Ishikawa (cell line): ENCODE data around the gene ADAMTS15.

ENCODE experiments used
- CEBPB ChIP-seq: IDR thresholded peaks from 2 replicates; pipeline ENCODE4 v1.6.1; 2012
- CREB1 ChIP-seq: IDR thresholded peaks from 2 replicates; pipeline ENCODE4 v1.6.1; 2012; ENCODE audit warnings: low read depth
- EGR1 ChIP-seq: IDR thresholded peaks from 2 replicates; pipeline ENCODE4 v1.6.1; 2012
- EP300 ChIP-seq: IDR thresholded peaks from 2 replicates; pipeline ENCODE4 v1.6.1; 2012; ENCODE audit warnings: borderline replicate concordance
- FOXM1 ChIP-seq: IDR thresholded peaks from 2 replicates; pipeline ENCODE4 v1.6.1; 2012; ENCODE audit warnings: low read depth, borderline replicate concordance
- MAX ChIP-seq: IDR thresholded peaks from 2 replicates; pipeline ENCODE4 v1.6.1; 2012
- NFIC ChIP-seq: IDR thresholded peaks from 2 replicates; pipeline ENCODE4 v1.6.1; 2012
- RAD21 ChIP-seq: IDR thresholded peaks from 2 replicates; pipeline ENCODE4 v1.6.1; 2012; ENCODE audit warnings: low read depth
- REST ChIP-seq: IDR thresholded peaks from 2 replicates; pipeline ENCODE4 v1.6.1; 2012; ENCODE audit warnings: low read depth, mild to moderate bottlenecking
- TAF1 ChIP-seq: IDR thresholded peaks from 2 replicates; pipeline ENCODE4 v1.6.1; 2012; ENCODE audit warnings: low read depth, mild to moderate bottlenecking
- TCF12 ChIP-seq: IDR thresholded peaks from 2 replicates; pipeline ENCODE4 v1.6.1; 2012; ENCODE audit warnings: low read depth
- TEAD4 ChIP-seq: IDR thresholded peaks from 2 replicates; pipeline ENCODE4 v1.6.1; 2012
- USF1 ChIP-seq: IDR thresholded peaks from 2 replicates; pipeline ENCODE4 v1.6.1; 2012
- YY1 ChIP-seq: IDR thresholded peaks from 2 replicates; pipeline ENCODE4 v1.6.1; 2012; ENCODE audit warnings: low read depth
- ZBTB7A ChIP-seq: IDR thresholded peaks from 2 replicates; pipeline ENCODE4 v1.6.1; 2012; ENCODE audit warnings: low read depth

ADAMTS15 gene

GRCh38 chr11:130510407-130511006 lies 62.1 kb downstream of the ADAMTS15 start:
- TF ChIP-seq MAX (no peak), YY1 (no peak), FOXM1 (no peak), TAF1 (no peak), CREB1 (no peak), ZBTB7A (no peak), REST (no peak), RAD21 (no peak), EGR1 (no peak), EP300 (no peak), TEAD4 (no peak), CEBPB (no peak), TCF12 (no peak), NFIC (no peak), USF1 (no peak)

GRCh38 chr11:130511765-130512164 lies 63.3 kb downstream of the ADAMTS15 start:
- no peak for TF ChIP-seq NFIC
- no peak for TF ChIP-seq CREB1
- no peak for TF ChIP-seq TAF1
- TF ChIP-seq EGR1: no peak
- no peak for TF ChIP-seq TEAD4
- TF ChIP-seq CEBPB: no peak
- no peak for TF ChIP-seq TCF12
- no peak for TF ChIP-seq FOXM1
- TF ChIP-seq YY1: no peak
- no peak for TF ChIP-seq ZBTB7A
- no peak for TF ChIP-seq MAX
- no peak for TF ChIP-seq RAD21
- no peak for TF ChIP-seq REST
- TF ChIP-seq USF1: no peak
- TF ChIP-seq EP300: no peak

GRCh38 chr11:130512662-130513061 lies 64.2 kb downstream of the ADAMTS15 start:
- TF ChIP-seq ZBTB7A (no peak), NFIC (no peak), RAD21 (no peak)

- no peak for TF ChIP-seq TAF1
- TF ChIP-seq MAX: no peak
- no peak for TF ChIP-seq TEAD4
- no peak for TF ChIP-seq USF1
- no peak for TF ChIP-seq RAD21
Measured at GRCh38 chr11:130513132-130513531, 64.7 kb downstream of the ADAMTS15 start.

GRCh38 chr11:130514316-130514715 lies 65.9 kb downstream of the ADAMTS15 start:
- no peak for TF ChIP-seq RAD21
- no peak for TF ChIP-seq TCF12
- TF ChIP-seq CEBPB: no peak
- TF ChIP-seq CREB1: no peak
- no peak for TF ChIP-seq EGR1
- no peak for TF ChIP-seq MAX
- TF ChIP-seq USF1: no peak
- TF ChIP-seq TEAD4: no peak
- no peak for TF ChIP-seq YY1
- no peak for TF ChIP-seq NFIC
- TF ChIP-seq ZBTB7A: no peak
- TF ChIP-seq FOXM1: no peak
- no peak for TF ChIP-seq TAF1
- no peak for TF ChIP-seq EP300
- TF ChIP-seq REST: no peak
